ENCODE data around the gene ARHGAP40. TPM values are rescaled to one million over a fixed set of nuclear protein-coding genes. Genes with fewer than 3 reads are reported as not detected.

Gene ARHGAP40
- total RNA-seq, 3 donors from 2014 or later = 33.8 to 35.9 TPM; not detected in 1

- Histone ChIP-seq H3K27me3 (no peaks in the 10 kb centered on the region), H3K27ac (no peak overlapping the region), H3K4me1 (no peaks in the 10 kb centered on the region), H3K4me3 (no peak overlapping the region), H3K36me3 (peaks cover 10% of the 10 kb centered on the region), H3K9me3 (no peaks in the 10 kb centered on the region)
- intact Hi-C loops (cut with DNase I; ENCODE audit: low total_unique reads) = no loop called here
- DNase-seq (ENCODE audit: low spot score in 2 of 2) = no peak
- TF ChIP-seq POLR2AphosphoS5 (IDR thresholded peaks at IDR 0.05) = no peak
- no peak for TF ChIP-seq POLR2A (IDR thresholded peaks at IDR 0.05)
- no peak for TF ChIP-seq CTCF (IDR thresholded peaks at IDR 0.05)
Observed at GRCh38 chr20:38569747-38570525, 31.7 kb upstream of the ARHGAP40 start.

GRCh38 chr20:38573413-38573812 lies 28.2 kb upstream of the ARHGAP40 start:
- intact Hi-C loops (cut with DNase I; ENCODE audit: low total_unique reads) = no loop called here
- no peaks in the 10 kb centered on the region for H3K27me3 ChIP-seq
- no peak overlapping the region for H3K4me3 ChIP-seq
- no peaks in the 10 kb centered on the region for H3K4me1 ChIP-seq
- H3K9me3 ChIP-seq = no peaks in the 10 kb centered on the region
- no peak for DNase-seq (ENCODE audit: low spot score in 2 of 2)
- peaks cover 18% of the 10 kb centered on the region for H3K36me3 ChIP-seq
- TF ChIP-seq POLR2A (IDR thresholded peaks at IDR 0.05) (no peak), POLR2AphosphoS5 (IDR thresholded peaks at IDR 0.05) (no peak), CTCF (IDR thresholded peaks at IDR 0.05) (no peak)
- H3K27ac ChIP-seq = no peak overlapping the region

- H3K36me3 ChIP-seq = peaks cover 14% of the 10 kb centered on the region
- no peaks in the 10 kb centered on the region for H3K27me3 ChIP-seq
- H3K27ac ChIP-seq = no peak overlapping the region
- intact Hi-C loops (cut with DNase I; ENCODE audit: low total_unique reads) = no loop called here
- TF ChIP-seq POLR2A (IDR thresholded peaks at IDR 0.05) (no peak), POLR2AphosphoS5 (IDR thresholded peaks at IDR 0.05) (no peak), CTCF (IDR thresholded peaks at IDR 0.05) (no peak)
- no peaks in the 10 kb centered on the region for H3K4me1 ChIP-seq
- no peak overlapping the region for H3K4me3 ChIP-seq
- H3K9me3 ChIP-seq = no peaks in the 10 kb centered on the region
- DNase-seq (ENCODE audit: low spot score in 2 of 2) = no peak
Observed at GRCh38 chr20:38579219-38579910, 22.2 kb upstream of the ARHGAP40 start.

- Histone ChIP-seq H3K4me3 (no peak overlapping the region), H3K9me3 (no peaks in the 10 kb centered on the region), H3K27me3 (no peaks in the 10 kb centered on the region), H3K4me1 (no peaks in the 10 kb centered on the region), H3K36me3 (peaks cover 9% of the 10 kb centered on the region), H3K27ac (no peak overlapping the region)
- no peak for TF ChIP-seq POLR2AphosphoS5 (IDR thresholded peaks at IDR 0.05)
- no peak for TF ChIP-seq POLR2A (IDR thresholded peaks at IDR 0.05)
- intact Hi-C loops (cut with DNase I; ENCODE audit: low total_unique reads) = no loop called here
- DNase-seq (ENCODE audit: low spot score in 2 of 2) = no peak
Observed at GRCh38 chr20:38579921-38580320, 21.7 kb upstream of the ARHGAP40 start.

GRCh38 chr20:38581013-38581412 lies 20.6 kb upstream of the ARHGAP40 start, which contains the start of gene ADIG:
ADIG (plus strand) TSS chr20:38581197; CDS start chr20:38581251, 54 bp downstream.
- Histone ChIP-seq H3K27me3 (no peaks in the 10 kb centered on the region), H3K9me3 (no peaks in the 10 kb centered on the region), H3K27ac (peak within 1 kb of the TSS; percentile 12 to 19), H3K36me3 (peaks cover 7% of the 10 kb centered on the region), H3K4me3 (no peak within 1 kb of the TSS), H3K4me1 (no peaks in the 10 kb centered on the region)
- peak in 1 of 2 donors; percentile 58 for DNase-seq (ENCODE audit: low spot score in 2 of 2)
- TF ChIP-seq POLR2A (IDR thresholded peaks at IDR 0.05) = no peak
- peak in 1 of 3 donors; percentile 24 for TF ChIP-seq CTCF (IDR thresholded peaks at IDR 0.05)
- intact Hi-C loops (cut with DNase I; ENCODE audit: low total_unique reads) = no loop called here
